H1 (cell line): Measurements from ENCODE around the gene NKD2. TPM values are rescaled to one million over a fixed set of nuclear protein-coding genes. Genes with fewer than 3 reads are reported as not detected.

ENCODE experiments used
- CTCF ChIA-PET: fragments of 300-600 bp; sonication (Branson Sonifier 250); formaldehyde crosslinking; loops from one replicate; lab custom pipeline; 2021; ENCODE audit not compliant: partially characterized antibody; lab: Charles Lee
- POLR2A ChIA-PET: fragments of 300-600 bp; sonication (Branson Sonifier 250); formaldehyde crosslinking; loops from one replicate; lab custom pipeline; 2021; ENCODE audit warnings: inconsistent platforms; ENCODE audit not compliant: partially characterized antibody; lab: Charles Lee
- DNase-seq, 2 experiments: peaks; one replicate each; pipeline versions ENCODE4 v3.0.0 to v3.0.0-alpha.2; 2010 to 2022; ENCODE audit warnings: low spot score in 2 of 2, low read depth in 1 of 2, mixed read lengths in 1 of 2
- FAIRE-seq: peaks from 2 replicates; lab custom pipeline; 2011; peaks lifted over from hg19 to GRCh38; lab: Jason Lieb, UNC
- H2AFZ ChIP-seq: 2 replicates; pipeline ENCODE4 v1.8.1; 2012; ENCODE audit warnings: low read length, inconsistent platforms
- H2AK5ac ChIP-seq: 2 replicates; pipeline ENCODE4 v1.6.1; 2013; ENCODE audit warnings: low read depth, low read length
- H2BK120ac ChIP-seq: replicated peaks from 2 replicates; pipeline ENCODE3; 2013; ENCODE audit warnings: low read depth, low read length, inconsistent platforms
- H2BK12ac ChIP-seq: 2 replicates; pipeline ENCODE4 v1.6.1; 2013; ENCODE audit warnings: low read depth, low read length
- H2BK15ac ChIP-seq: 2 replicates; pipeline ENCODE4 v1.6.1; 2013; ENCODE audit warnings: low read length
- H2BK20ac ChIP-seq: 2 replicates; pipeline ENCODE4 v1.6.1; 2013; ENCODE audit warnings: low read length
- H2BK5ac ChIP-seq: 2 replicates; pipeline ENCODE4 v1.6.1; 2013; ENCODE audit warnings: low read depth, low read length
- H3K14ac ChIP-seq: 2 replicates; pipeline ENCODE4 v1.6.1; 2013; ENCODE audit warnings: inconsistent platforms; ENCODE audit not compliant: insufficient read length
- H3K18ac ChIP-seq: 2 replicates; pipeline ENCODE4 v1.6.1; 2013; ENCODE audit warnings: low read length; ENCODE audit errors: extremely low read depth
- H3K23ac ChIP-seq: 2 replicates; pipeline ENCODE4 v1.6.1; 2013; ENCODE audit warnings: inconsistent platforms; ENCODE audit not compliant: insufficient read length
- H3K23me2 ChIP-seq: 2 replicates; pipeline ENCODE4 v1.6.1; 2013; ENCODE audit warnings: low read depth, low read length
- H3K27ac ChIP-seq: 2 replicates; pipeline ENCODE4 v1.6.1; 2011; ENCODE audit warnings: low read depth, low read length, inconsistent platforms
- H3K27me3 ChIP-seq, 4 experiments: replicated peaks in 1 of 4; 1 replicate in 1 of 4; 2 replicates in 3 of 4; pipeline versions ENCODE4 v1.6.1 to v1.8.1; 2011 to 2013; ENCODE audit warnings: low read length in 3 of 4, mild to moderate bottlenecking in 3 of 4, inconsistent platforms in 2 of 4, mixed read lengths in 2 of 4, moderate library complexity in 1 of 4; ENCODE audit not compliant: control insufficient read depth in 3 of 4, insufficient read depth in 3 of 4; ENCODE audit errors: extremely low read depth in 1 of 4
- H3K36me3 ChIP-seq, 4 experiments: 2 replicates each; pipeline versions ENCODE4 v1.6.1 to v1.8.1; 2011 to 2013; ENCODE audit warnings: mild to moderate bottlenecking in 4 of 4, low read length in 3 of 4, moderate library complexity in 2 of 4, control low read depth in 1 of 4, inconsistent platforms in 1 of 4; ENCODE audit not compliant: insufficient read depth in 4 of 4, control insufficient read depth in 2 of 4
- H3K4ac ChIP-seq: replicated peaks from 2 replicates; pipeline ENCODE3; 2013; ENCODE audit warnings: low read length, low read depth, mixed read lengths, inconsistent platforms; ENCODE audit not compliant: insufficient read length
- H3K4me1 ChIP-seq, 4 experiments: replicated peaks in 1 of 4; 1 replicate in 1 of 4; 2 replicates in 3 of 4; pipeline versions ENCODE4 v1.6.1 to v1.8.1; 2011 to 2013; ENCODE audit warnings: low read length in 3 of 4, inconsistent platforms in 2 of 4, mixed read lengths in 1 of 4; ENCODE audit not compliant: insufficient read depth in 4 of 4, control insufficient read depth in 3 of 4
- H3K4me2 ChIP-seq, 2 experiments: 2 replicates each; pipeline versions ENCODE4 v1.6.1 to v1.8.1; 2011 to 2013; ENCODE audit warnings: low read depth in 2 of 2, low read length in 2 of 2, control low read depth in 1 of 2, inconsistent platforms in 1 of 2, mild to moderate bottlenecking in 1 of 2; ENCODE audit not compliant: insufficient read depth in 1 of 2
- H3K4me3 ChIP-seq, 4 experiments: fragments of 200-600, 300-600 bp in 1 of 4; sonication (generic), shearing (Covaris generic), sonication (Bioruptor Twin) in 1 of 4; 2 replicates each; pipeline versions ENCODE4 v1.5.1 to v1.8.1; 2011 to 2016; ENCODE audit warnings: low read length in 4 of 4, low read depth in 3 of 4, control low read depth in 2 of 4, inconsistent platforms in 2 of 4, mild to moderate bottlenecking in 2 of 4, mixed read lengths in 1 of 4, moderate library complexity in 1 of 4; ENCODE audit not compliant: insufficient read depth in 2 of 4; ENCODE audit errors: extremely low read depth in 1 of 4
- H3K56ac ChIP-seq: replicated peaks from 2 replicates; pipeline ENCODE3; 2013; ENCODE audit warnings: low read depth, mild to moderate bottlenecking, mixed read lengths, low read length, inconsistent platforms; ENCODE audit not compliant: insufficient read length
- H3K79me1 ChIP-seq: 2 replicates; pipeline ENCODE4 v1.6.1; 2013; ENCODE audit warnings: low read depth, low read length, control low read depth
- H3K79me2 ChIP-seq, 2 experiments: 2 replicates each; pipeline versions ENCODE4 v1.6.1 to v1.8.1; 2012 to 2013; ENCODE audit warnings: low read length in 2 of 2, mild to moderate bottlenecking in 2 of 2, inconsistent platforms in 1 of 2; ENCODE audit not compliant: insufficient read depth in 2 of 2, control insufficient read depth in 1 of 2
- H3K9ac ChIP-seq, 4 experiments: replicated peaks in 1 of 4; 1 replicate in 1 of 4; 2 replicates in 3 of 4; pipeline versions ENCODE4 v1.6.1 to v1.8.1; 2011 to 2013; ENCODE audit warnings: low read depth in 3 of 4, low read length in 3 of 4, control low read depth in 2 of 4, mild to moderate bottlenecking in 2 of 4, moderate library complexity in 2 of 4, inconsistent platforms in 1 of 4; ENCODE audit errors: extremely low read depth in 1 of 4
- H3K9me3 ChIP-seq, 2 experiments: 2 replicates each; pipeline versions ENCODE4 v1.6.1 to v1.8.1; 2012 to 2013; ENCODE audit warnings: mild to moderate bottlenecking in 2 of 2, moderate library complexity in 2 of 2, control low read depth in 1 of 2, inconsistent platforms in 1 of 2, low read depth in 1 of 2, low read length in 1 of 2, mixed read lengths in 1 of 2; ENCODE audit not compliant: insufficient read depth in 2 of 2
- H4K20me1 ChIP-seq, 2 experiments: replicated peaks in 1 of 2; 2 replicates each; pipeline versions ENCODE3 to v1.8.1; 2011 to 2013; ENCODE audit warnings: inconsistent platforms in 2 of 2, low read length in 2 of 2, mild to moderate bottlenecking in 1 of 2; ENCODE audit not compliant: insufficient read depth in 2 of 2, control insufficient read depth in 1 of 2
- H4K5ac ChIP-seq: 2 replicates; pipeline ENCODE4 v1.6.1; 2013; ENCODE audit warnings: low read length, low read depth, mixed read lengths, inconsistent platforms; ENCODE audit not compliant: insufficient read length
- H4K8ac ChIP-seq: 2 replicates; pipeline ENCODE4 v1.8.0; 2013; ENCODE audit warnings: mild to moderate bottlenecking, moderate library complexity, low read length, inconsistent platforms; ENCODE audit not compliant: insufficient read depth; ENCODE audit errors: extremely low read depth
- H4K91ac ChIP-seq: replicated peaks from 2 replicates; pipeline ENCODE3; 2013; ENCODE audit warnings: low read length, mixed read lengths, inconsistent platforms; ENCODE audit not compliant: insufficient read length
- JUN ChIP-seq: IDR thresholded peaks from 2 replicates; pipeline ENCODE4 v1.6.1; 2011; ENCODE audit warnings: low read depth, mild to moderate bottlenecking, improper control_type of control experiment, low read length
- KDM4A ChIP-seq: IDR thresholded peaks from one replicate; pipeline ENCODE4 v1.7.1; 2012; ENCODE audit warnings: low read depth, mild to moderate bottlenecking, moderate library complexity, low read length, inconsistent platforms; ENCODE audit not compliant: severe bottlenecking
- MAFK ChIP-seq: IDR thresholded peaks from 2 replicates; pipeline ENCODE4 v1.6.1; 2012; ENCODE audit warnings: low read depth, mild to moderate bottlenecking, improper control_type of control experiment, low read length
- POLR2A ChIP-seq, 2 experiments: IDR thresholded peaks; 1 replicate in 1 of 2; 2 replicates in 1 of 2; pipeline ENCODE4 v1.6.1; 2011; ENCODE audit warnings: low read depth in 2 of 2, low read length in 2 of 2, mild to moderate bottlenecking in 2 of 2; ENCODE audit errors: control extremely low read depth in 1 of 2
- POLR2AphosphoS5 ChIP-seq: IDR thresholded peaks from 2 replicates; pipeline ENCODE4 v1.6.1; 2011; ENCODE audit warnings: low read depth, low read length
- POU5F1 ChIP-seq: IDR thresholded peaks from 2 replicates; pipeline ENCODE4 v1.6.1; 2011; ENCODE audit warnings: low read depth, mild to moderate bottlenecking, low read length, moderate library complexity
- RAD21 ChIP-seq, 2 experiments: IDR thresholded peaks in 1 of 2; conservative IDR thresholded peaks in 1 of 2; 2 replicates each; pipeline ENCODE4 v1.6.1; 2011; ENCODE audit warnings: low read depth in 2 of 2, low read length in 2 of 2, improper control_type of control experiment in 1 of 2, inconsistent platforms in 1 of 2, mild to moderate bottlenecking in 1 of 2, moderate library complexity in 1 of 2
- RBBP5 ChIP-seq: IDR thresholded peaks from 2 replicates; pipeline ENCODE4 v1.7.1; 2012; ENCODE audit warnings: low read depth, mild to moderate bottlenecking, inconsistent platforms, low read length, moderate library complexity, borderline replicate concordance
- SIN3A ChIP-seq, 2 experiments: IDR thresholded peaks in 1 of 2; conservative IDR thresholded peaks in 1 of 2; 2 replicates each; pipeline ENCODE4 v1.6.1; 2011 to 2012; ENCODE audit warnings: low read length in 2 of 2, improper control_type of control experiment in 1 of 2, low read depth in 1 of 2, mild to moderate bottlenecking in 1 of 2
- TAF1 ChIP-seq: IDR thresholded peaks from 2 replicates; pipeline ENCODE4 v1.6.1; 2011; ENCODE audit warnings: mild to moderate bottlenecking, low read depth, low read length
- TCF12 ChIP-seq: IDR thresholded peaks from 2 replicates; pipeline ENCODE4 v1.6.1; 2011; ENCODE audit warnings: low read depth, mild to moderate bottlenecking, low read length
- TEAD4 ChIP-seq: IDR thresholded peaks from 2 replicates; pipeline ENCODE4 v1.6.1; 2012; ENCODE audit warnings: low read depth, low read length, inconsistent platforms, mixed read lengths
- WGBS, 2 experiments: shearing (Covaris generic) in 1 of 2; methylation state at CpG; one replicate each; pipeline versions ENCODE4 v1.1.6 to v1.1.7; 2013 to 2015; ENCODE audit warnings: low lambda C conversion rate in 2 of 2, mixed read lengths in 2 of 2, inconsistent platforms in 1 of 2, low coverage in 1 of 2, missing lambda C conversion rate in 1 of 2; ENCODE audit not compliant: insufficient replicate concordance in 2 of 2, insufficient coverage in 1 of 2, insufficient read length in 1 of 2; ENCODE audit errors: extremely low coverage in 1 of 2, missing lambda C conversion rate in 1 of 2; 5-methylcytosine and 5-hydroxymethylcytosine counted together
- polyA plus RNA-seq, 7 experiments: library from polyadenylated mRNA; depleted of rRNA in 3 of 7; stranded (reverse) in 5 of 7; unstranded in 2 of 7; fragments of >200 nt in 5 of 7; fragments of 200-250 nt in 2 of 7; gene quantifications; 1 replicate in 5 of 7; 2 replicates in 1 of 7; 4 replicates in 1 of 7; pipeline versions ENCODE4 v1.2.1 to v1.2.3, GENCODE V29; 2011 to 2013; ENCODE audit warnings: missing spikeins in 2 of 7, mixed read lengths in 2 of 7
- total RNA-seq: library from RNA; stranded (reverse); fragmentation: NEBNext Ultra II Directional; extraction: Animal tissue kit (Norgen Biotek cat#: 25700); gene quantifications from 2 replicates; pipeline ENCODE4 v1.2.1, GENCODE V29; 2021
- TF ChIP-seq, protein P1 (sequence below): IDR thresholded peaks from 2 replicates; pipeline ENCODE4 v1.6.1; 2012; ENCODE audit warnings: inconsistent platforms

NKD2 gene
- total and polyA plus RNA-seq, 2 of the 8 experiments (the other 6 are each of a cell fraction or from before 2014, with no cell fraction given): 5.5 to 7.9 TPM

DNA sequence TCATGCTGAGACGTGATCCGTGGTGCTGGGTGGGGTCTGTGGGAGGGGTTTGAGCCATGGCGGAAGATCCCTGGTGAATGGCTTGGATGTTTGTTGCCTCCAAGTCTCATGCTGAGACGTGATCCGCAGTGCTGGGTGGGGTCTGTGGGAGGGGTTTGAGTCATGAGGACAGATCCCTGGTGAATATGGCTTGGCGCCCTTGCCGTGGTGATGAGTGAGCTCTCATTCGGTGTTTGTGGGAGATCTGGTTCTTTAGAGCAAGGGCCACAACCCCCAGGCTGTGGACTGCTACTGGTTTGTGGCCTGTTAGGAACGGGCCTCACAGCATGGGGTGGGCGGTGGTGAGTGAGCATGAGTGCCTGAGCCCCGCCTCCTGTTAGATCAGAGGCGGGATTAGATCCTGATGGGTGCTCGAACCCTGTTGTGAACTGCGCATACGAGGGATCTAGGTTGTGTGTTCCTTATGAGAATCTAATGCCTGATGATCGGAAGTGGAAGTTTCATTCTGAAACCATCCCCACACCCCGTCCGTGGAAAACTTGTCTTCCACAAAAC lies 31.2 kb downstream of the NKD2 start:
- Histone ChIP-seq H3K23me2 (peaks cover 37% of the 10 kb centered on the region; the same call in 1 of the 2 replicates), H3K27ac (no peak overlapping the region)
- POLR2A ChIA-PET: interaction anchor here (1.9 kb wide), 1 partner anchor 9 kb away, joined by 5 read pairs; no protein-coding TSS in a partner anchor

More for the DNA sequence above, 31.2 kb downstream of the NKD2 start:
- Histone ChIP-seq H2BK5ac (no peak overlapping the region), H2BK20ac (no peak overlapping the region), H3K14ac (no peak overlapping the region), H3K79me1 (no peaks in the 10 kb centered on the region), H4K5ac (no peak overlapping the region), H2AK5ac (no peak overlapping the region), H3K27me3 (no peaks in the 10 kb centered on the region), H3K4me1 (no peaks in the 10 kb centered on the region; a peak in 1 of 7 replicates), H3K23ac (no peak overlapping the region), H3K4me3 (no peak overlapping the region), H4K91ac (no peak overlapping the region), H3K4ac (no peak overlapping the region), H2BK12ac (no peak overlapping the region), H2BK120ac (no peak overlapping the region), H3K9ac (no peak overlapping the region), H3K9me3 (peaks cover 10 to 36% of the 10 kb centered on the region in 2 experiments; a peak in 3 of 4 replicates), H3K56ac (no peak overlapping the region), H4K8ac (no peak overlapping the region), H3K36me3 (no peaks in the 10 kb centered on the region), H3K79me2 (no peaks in the 10 kb centered on the region), H4K20me1 (peaks cover 0 to 10% of the 10 kb centered on the region in 2 experiments), H3K4me2 (no peak overlapping the region)
- FAIRE-seq (no peak), DNase-seq (no peak)
- 98% methylated on average over 13 of the region's 18 CpGs; no CpG with 5 or more reads in 1 of the 2 experiments for WGBS, 2 experiments
- CTCF ChIA-PET: interaction anchor here (1.1 to 1.3 kb wide), 2 partner anchors 25 to 29 kb away, joined by 3 to 4 read pairs; no protein-coding TSS in a partner anchor
- TF ChIP-seq POU5F1: no peak
- TF ChIP-seq TCF12: no peak
- TF ChIP-seq TAF1: no peak
- TF ChIP-seq POLR2AphosphoS5: no peak
- TF ChIP-seq RAD21 (IDR thresholded peaks at IDR 0.05 in 1 of 2, conservative IDR thresholded peaks at IDR 0.05 in 1 of 2; ENCODE audit: low read depth in 2 of 2, low read length in 2 of 2): no peak
- TF ChIP-seq, protein P1, sequence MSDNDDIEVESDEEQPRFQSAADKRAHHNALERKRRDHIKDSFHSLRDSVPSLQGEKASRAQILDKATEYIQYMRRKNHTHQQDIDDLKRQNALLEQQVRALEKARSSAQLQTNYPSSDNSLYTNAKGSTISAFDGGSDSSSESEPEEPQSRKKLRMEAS: no peak
- TF ChIP-seq RBBP5: no peak
- no peak for TF ChIP-seq TEAD4
- no peak for TF ChIP-seq JUN
- TF ChIP-seq POLR2A (IDR thresholded peaks at IDR 0.05; ENCODE audit: control extremely low read depth in 1 of 2, low read depth in 2 of 2, low read length in 2 of 2): no peak
- TF ChIP-seq MAFK: no peak
- TF ChIP-seq SIN3A (conservative IDR thresholded peaks at IDR 0.05 in 1 of 2, IDR thresholded peaks at IDR 0.05 in 1 of 2; ENCODE audit: low read depth in 1 of 2, low read length in 2 of 2): no peak
- TF ChIP-seq KDM4A: no peak
- TF ChIP-seq, all 59 proteins: peak for 0
- H3K18ac ChIP-seq: no peak overlapping the region
- no peak overlapping the region for H2BK15ac ChIP-seq
- no peak overlapping the region for H2AFZ ChIP-seq
